Activated CD4-positive, alpha-beta T cell treated with anti-CD3 and anti-CD28 coated beads, Interleukin-2, amount 10 ng/mL, durations not matched to agents 7 days and 5 days (primary cell): ENCODE results near the gene RPS29. TPM values are rescaled to one million over a fixed set of nuclear protein-coding genes. Genes with fewer than 3 reads are reported as not detected.

Source experiments
- CTCF ChIA-PET: fragments of 350-600 bp; sonication (Branson Sonifier 250); formaldehyde crosslinking; loops from one replicate; lab custom pipeline; 2021; ENCODE audit warnings: antibody characterized with exemption; lab: Charles Lee
- POLR2A ChIA-PET: fragments of 350-600 bp; sonication (Branson Sonifier 250); formaldehyde crosslinking; loops from one replicate; lab custom pipeline; 2021; ENCODE audit warnings: antibody characterized with exemption; lab: Charles Lee
- DNase-seq: peaks from one replicate; pipeline ENCODE4 v3.0.0-alpha.2; 2020
- H3K27ac Mint-ChIP-seq: one replicate; pipeline ENCODE4 v1.8.0; 2021; ENCODE audit warnings: mild to moderate bottlenecking, moderate library complexity, mixed read lengths
- H3K27me3 Mint-ChIP-seq: one replicate; pipeline ENCODE4 v1.8.0; 2021; ENCODE audit warnings: mixed read lengths
- H3K36me3 Mint-ChIP-seq: one replicate; pipeline ENCODE4 v1.8.0; 2021; ENCODE audit warnings: low read depth, mixed read lengths
- H3K4me1 Mint-ChIP-seq: one replicate; pipeline ENCODE4 v1.8.0; 2021; ENCODE audit warnings: mixed read lengths
- H3K4me3 Mint-ChIP-seq: one replicate; pipeline ENCODE4 v1.8.0; 2021; ENCODE audit warnings: mild to moderate bottlenecking, moderate library complexity, mixed read lengths
- H3K9me3 Mint-ChIP-seq: one replicate; pipeline ENCODE4 v1.8.0; 2021; ENCODE audit warnings: mixed read lengths
- total RNA-seq, 2 experiments: library from RNA; stranded (reverse); gene quantifications; one replicate each; pipeline ENCODE4 v1.2.3, GENCODE V29; 2021

RPS29 gene
- total RNA-seq, 2 experiments from 2014 or later = 860 to 1,679 TPM

GRCh38 chr14:49569281-49569680 lies 16.9 kb downstream of the RPS29 start:
- Mint-ChIP-seq H3K27ac (no peak overlapping the region), H3K4me3 (no peak overlapping the region), H3K36me3 (peaks cover 32% of the 10 kb centered on the region), H3K9me3 (peaks cover 12% of the 10 kb centered on the region), H3K4me1 (no peaks in the 10 kb centered on the region), H3K27me3 (no peaks in the 10 kb centered on the region)
- DNase-seq = no peak
- ChIA-PET POLR2A (no interaction called here), CTCF (interaction anchor here (0.5 to 0.6 kb wide), 2 partner anchors 13 to 26 kb away, joined by 3 read pairs; no protein-coding TSS in a partner anchor)

DNA sequence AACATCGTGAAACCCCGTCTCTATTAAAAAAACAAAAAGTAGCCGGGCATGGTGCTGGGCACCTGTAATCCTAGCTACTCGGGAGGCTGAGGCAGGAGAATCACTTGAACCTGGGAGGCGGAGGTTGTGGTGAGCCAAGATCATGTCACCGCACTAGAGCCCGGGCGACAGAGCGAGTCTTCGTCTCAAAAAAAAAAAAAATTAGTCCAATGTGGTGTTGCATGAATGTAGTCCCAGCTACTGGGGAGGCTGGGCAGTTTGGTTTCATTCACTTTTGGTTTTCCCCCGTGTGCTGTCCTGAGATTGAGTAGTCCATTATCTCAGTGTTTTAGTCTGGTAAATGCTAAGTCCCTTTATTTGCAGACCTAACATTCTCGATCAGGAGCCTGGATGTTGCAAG lies 19.5 kb downstream of the RPS29 start:
- ChIA-PET CTCF (interaction anchor here (0.7 kb wide), 1 partner anchor 287 kb away, joined by 3 read pairs; no protein-coding TSS in a partner anchor), POLR2A (no interaction called here)
- no peak overlapping the region for H3K4me3 Mint-ChIP-seq
- no peak overlapping the region for H3K27ac Mint-ChIP-seq
- H3K4me1 Mint-ChIP-seq = no peaks in the 10 kb centered on the region
- no peaks in the 10 kb centered on the region for H3K27me3 Mint-ChIP-seq
- H3K36me3 Mint-ChIP-seq = peaks cover 10% of the 10 kb centered on the region
- DNase-seq = no peak
- peaks cover 5% of the 10 kb centered on the region for H3K9me3 Mint-ChIP-seq

- Mint-ChIP-seq H3K27ac (no peak overlapping the region), H3K4me1 (no peaks in the 10 kb centered on the region), H3K4me3 (no peak overlapping the region), H3K27me3 (peaks cover 6% of the 10 kb centered on the region), H3K9me3 (no peaks in the 10 kb centered on the region), H3K36me3 (no peaks in the 10 kb centered on the region)
- POLR2A ChIA-PET = no interaction called here
- CTCF ChIA-PET = no interaction called here
- no peak for DNase-seq
Measured at GRCh38 chr14:49559979-49560768, 26.0 kb downstream of the RPS29 start.

- Mint-ChIP-seq H3K4me1 (no peaks in the 10 kb centered on the region), H3K9me3 (no peaks in the 10 kb centered on the region), H3K27ac (no peak overlapping the region), H3K4me3 (no peak overlapping the region), H3K27me3 (peaks cover 5% of the 10 kb centered on the region), H3K36me3 (no peaks in the 10 kb centered on the region)
- no peak for DNase-seq
- ChIA-PET POLR2A (no interaction called here), CTCF (no interaction called here)
Measured at GRCh38 chr14:49553892-49554291, 32.3 kb downstream of the RPS29 start.

DNA sequence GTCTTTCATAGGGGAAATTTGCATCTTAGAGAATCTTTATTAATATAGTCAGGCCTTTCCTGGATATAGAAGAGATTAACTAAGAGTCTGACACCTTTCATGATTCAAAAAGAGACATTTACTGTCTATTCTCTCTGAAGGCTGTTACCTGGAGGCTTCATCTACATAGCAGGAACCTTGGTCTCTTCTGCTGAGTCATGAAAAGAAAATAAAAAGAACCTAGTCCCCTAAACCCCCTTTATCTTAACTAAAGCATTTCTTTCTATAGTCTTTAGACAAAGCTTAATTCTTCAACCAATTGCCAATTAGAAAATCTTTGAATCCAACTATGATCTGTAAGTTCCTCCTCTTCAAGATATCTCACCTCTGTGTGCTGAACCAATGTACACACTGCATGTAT lies 33.1 kb downstream of the RPS29 start:
- Mint-ChIP-seq H3K27ac (no peak overlapping the region), H3K36me3 (no peaks in the 10 kb centered on the region), H3K9me3 (no peaks in the 10 kb centered on the region), H3K4me3 (no peak overlapping the region), H3K4me1 (no peaks in the 10 kb centered on the region), H3K27me3 (peaks cover 5% of the 10 kb centered on the region)
- DNase-seq = no peak
- ChIA-PET CTCF (no interaction called here), POLR2A (no interaction called here)

DNA sequence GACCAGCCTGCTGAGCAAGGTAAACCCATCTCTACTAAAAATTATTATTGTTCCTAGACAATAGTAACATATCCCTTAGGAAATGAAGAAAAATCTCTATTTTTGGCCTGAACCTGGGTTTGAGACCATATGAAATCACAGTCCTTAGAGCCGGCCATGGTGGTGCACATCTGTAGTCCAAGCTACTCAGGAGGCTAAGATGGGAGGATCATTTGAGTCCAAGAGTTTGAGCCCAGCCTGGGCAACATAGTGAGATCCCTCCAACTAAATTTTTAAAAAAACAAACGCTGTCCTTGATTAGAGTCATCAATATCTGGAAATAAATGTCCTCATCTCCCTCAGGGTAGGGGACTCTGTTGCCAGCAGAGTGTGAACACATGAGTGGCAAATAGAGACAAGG lies 34.6 kb downstream of the RPS29 start:
- CTCF ChIA-PET = no interaction called here
- no peak for DNase-seq
- Mint-ChIP-seq H3K4me1 (no peaks in the 10 kb centered on the region), H3K27me3 (peaks cover 5% of the 10 kb centered on the region), H3K4me3 (no peak overlapping the region), H3K36me3 (no peaks in the 10 kb centered on the region), H3K27ac (no peak overlapping the region), H3K9me3 (no peaks in the 10 kb centered on the region)
- POLR2A ChIA-PET = no interaction called here

- Mint-ChIP-seq H3K9me3 (no peaks in the 10 kb centered on the region), H3K36me3 (no peaks in the 10 kb centered on the region), H3K4me3 (no peak overlapping the region), H3K27me3 (peaks cover 5% of the 10 kb centered on the region), H3K4me1 (no peaks in the 10 kb centered on the region), H3K27ac (no peak overlapping the region)
- DNase-seq = no peak
- ChIA-PET CTCF (no interaction called here), POLR2A (no interaction called here)
Measured at GRCh38 chr14:49550286-49551184, 35.6 kb downstream of the RPS29 start.

DNA sequence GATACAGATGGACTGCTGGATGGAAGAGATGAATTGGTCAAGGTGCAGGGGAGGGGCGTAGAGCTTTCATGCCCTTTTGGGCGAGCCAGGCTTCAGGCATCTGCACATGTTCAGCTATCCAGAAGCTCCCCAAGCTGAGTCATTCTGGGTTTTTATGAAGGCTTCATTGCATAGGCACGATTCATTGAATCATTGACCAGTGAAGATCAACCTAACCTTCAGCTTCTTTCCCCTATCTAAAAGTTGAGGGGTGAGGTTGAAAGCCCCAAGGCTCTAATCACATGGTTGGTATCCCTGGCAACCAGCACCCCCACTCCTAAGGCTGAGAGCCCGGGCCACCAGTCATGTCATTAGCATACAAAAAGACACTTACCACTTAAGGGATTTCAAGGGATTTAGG lies 36.3 kb downstream of the RPS29 start:
- no peak for DNase-seq
- Mint-ChIP-seq H3K27me3 (peaks cover 5% of the 10 kb centered on the region), H3K27ac (no peak overlapping the region), H3K4me3 (no peak overlapping the region), H3K36me3 (no peaks in the 10 kb centered on the region), H3K9me3 (no peaks in the 10 kb centered on the region), H3K4me1 (no peaks in the 10 kb centered on the region)
- ChIA-PET CTCF (no interaction called here), POLR2A (no interaction called here)

DNA sequence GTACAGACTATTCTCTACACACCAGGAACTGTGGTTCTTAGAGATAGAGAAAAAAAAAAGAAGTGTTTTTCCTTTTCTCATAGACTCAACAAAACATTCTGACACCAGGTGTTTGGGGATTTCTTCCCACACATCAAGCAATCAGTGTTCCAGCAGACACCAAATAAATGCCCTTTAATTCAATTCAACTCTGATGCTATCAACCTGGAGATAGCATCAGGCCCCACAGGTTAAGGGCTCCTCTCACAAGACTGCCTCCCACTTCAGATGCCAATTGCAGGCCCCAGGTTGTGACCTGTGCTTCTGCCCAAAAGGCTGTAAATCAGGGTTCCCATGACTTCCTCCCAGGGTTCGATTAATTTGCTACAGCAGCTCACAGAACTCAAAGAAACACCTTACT lies 36.7 kb downstream of the RPS29 start:
- Mint-ChIP-seq H3K27ac (no peak overlapping the region), H3K27me3 (peaks cover 5% of the 10 kb centered on the region), H3K9me3 (no peaks in the 10 kb centered on the region), H3K4me1 (no peaks in the 10 kb centered on the region), H3K4me3 (no peak overlapping the region), H3K36me3 (no peaks in the 10 kb centered on the region)
- POLR2A ChIA-PET = no interaction called here
- no peak for DNase-seq
- CTCF ChIA-PET = no interaction called here

- POLR2A ChIA-PET = no interaction called here
- Mint-ChIP-seq H3K9me3 (peaks cover 2% of the 10 kb centered on the region), H3K4me3 (no peak overlapping the region), H3K36me3 (no peaks in the 10 kb centered on the region), H3K27me3 (peaks cover 6% of the 10 kb centered on the region), H3K27ac (no peak overlapping the region), H3K4me1 (no peaks in the 10 kb centered on the region)
- CTCF ChIA-PET = no interaction called here
- DNase-seq = no peak
Measured at GRCh38 chr14:49546766-49547165, 39.4 kb downstream of the RPS29 start.

GRCh38 chr14:49545716-49546115 lies 40.5 kb downstream of the RPS29 start:
- peaks cover 5% of the 10 kb centered on the region for H3K9me3 Mint-ChIP-seq
- H3K4me1 Mint-ChIP-seq = no peaks in the 10 kb centered on the region
- H3K27ac Mint-ChIP-seq = no peak overlapping the region
- DNase-seq = no peak
- POLR2A ChIA-PET = no interaction called here
- CTCF ChIA-PET = no interaction called here
- H3K27me3 Mint-ChIP-seq = peaks cover 4% of the 10 kb centered on the region
- no peak overlapping the region for H3K4me3 Mint-ChIP-seq
- H3K36me3 Mint-ChIP-seq = no peaks in the 10 kb centered on the region

- H3K4me3 Mint-ChIP-seq = no peak overlapping the region
- no peak for DNase-seq
- ChIA-PET POLR2A (no interaction called here), CTCF (no interaction called here)
- H3K27me3 Mint-ChIP-seq = peaks cover 4% of the 10 kb centered on the region
- H3K27ac Mint-ChIP-seq = no peak overlapping the region
- H3K9me3 Mint-ChIP-seq = peaks cover 5% of the 10 kb centered on the region
- no peaks in the 10 kb centered on the region for H3K4me1 Mint-ChIP-seq
- H3K36me3 Mint-ChIP-seq = no peaks in the 10 kb centered on the region
Measured at GRCh38 chr14:49545071-49545470, 41.1 kb downstream of the RPS29 start.

GRCh38 chr14:49541049-49541448 lies 45.1 kb downstream of the RPS29 start:
- Mint-ChIP-seq H3K4me1 (no peaks in the 10 kb centered on the region), H3K27me3 (peaks cover 4% of the 10 kb centered on the region), H3K4me3 (no peak overlapping the region), H3K36me3 (no peaks in the 10 kb centered on the region), H3K27ac (no peak overlapping the region), H3K9me3 (peaks cover 5% of the 10 kb centered on the region)
- ChIA-PET POLR2A (no interaction called here), CTCF (no interaction called here)
- no peak for DNase-seq
